Thyroid gland (tissue), 4 donors: ENCODE data around the gene EDNRB.

Experiments used
- CTCF ChIP-seq, 6 experiments: fragments of 200-600 bp in 3 of 6; fragments of 450-650 bp in 3 of 6; sonication (generic) in 3 of 6; IDR thresholded peaks; one replicate each; pipeline ENCODE4 v1.5.1; 2016 to 2019; ENCODE audit warnings: antibody characterized with exemption in 6 of 6, mild to moderate bottlenecking in 2 of 6, inconsistent platforms in 1 of 6, moderate library complexity in 1 of 6
- POLR2A ChIP-seq, 2 donors: fragments of 450-650 bp; IDR thresholded peaks; one replicate each; pipeline ENCODE4 v1.6.1; 2017; ENCODE audit warnings: antibody characterized with exemption in 2 of 2, mild to moderate bottlenecking in 2 of 2, moderate library complexity in 1 of 2

- TF ChIP-seq POLR2A (IDR thresholded peaks at IDR 0.05): no peak
- TF ChIP-seq CTCF (IDR thresholded peaks at IDR 0.05): no peak
Measured at GRCh38 chr13:77865622-77866021, 53.0 kb downstream of the EDNRB start.
